GM12878 (cell line): Measurements from ENCODE around the gene C2orf74.

Experiments
- CHD2 ChIP-seq: IDR thresholded peaks from 2 replicates; pipeline ENCODE4 v1.6.1; 2011; ENCODE audit warnings: low read depth, low read length, improper control_type of control experiment, borderline replicate concordance
- CTCF ChIP-seq, 3 experiments: IDR thresholded peaks in 2 of 3; conservative IDR thresholded peaks in 1 of 3; 2 replicates each; pipeline ENCODE4 v1.5.1; 2011; ENCODE audit warnings: low read depth in 3 of 3, low read length in 3 of 3, mild to moderate bottlenecking in 3 of 3, control low read depth in 2 of 3, moderate library complexity in 2 of 3, inconsistent platforms in 1 of 3, mixed read lengths in 1 of 3; ENCODE audit not compliant: control insufficient read depth in 2 of 3, insufficient read depth in 1 of 3; ENCODE audit errors: extremely low read depth in 1 of 3
- POLR2A ChIP-seq: IDR thresholded peaks from 2 replicates; pipeline ENCODE4 v1.6.1; 2011; ENCODE audit warnings: low read depth, mild to moderate bottlenecking, low read length
- ZNF207 ChIP-seq: fragments of 450-650 bp; IDR thresholded peaks from 2 replicates; pipeline ENCODE4 v1.6.1; 2014; ENCODE audit warnings: antibody characterized with exemption, mild to moderate bottlenecking, borderline replicate concordance
- ZNF274 ChIP-seq: IDR thresholded peaks from one replicate; pipeline ENCODE4 v1.8.0; 2011; ENCODE audit not compliant: insufficient read length, insufficient read depth

GRCh38 chr2:61135510-61135909 lies 26.5 kb upstream of the C2orf74 start:
- TF ChIP-seq POLR2A (no peak), CTCF (IDR thresholded peaks at IDR 0.05 in 2 of 3, conservative IDR thresholded peaks at IDR 0.05 in 1 of 3; ENCODE audit: control insufficient read depth in 2 of 3, extremely low read depth in 1 of 3, insufficient read depth in 1 of 3, low read depth in 3 of 3, low read length in 3 of 3) (peak in 2 of 3 experiments; percentile 9 to 46; a peak in 1 of 6 replicates), ZNF207 (no peak), CHD2 (no peak), ZNF274 (no peak)
